ENCODE data around the gene ZNFX1. TPM values are rescaled to one million over a fixed set of nuclear protein-coding genes. Genes with fewer than 3 reads are reported as not detected.

Gene ZNFX1
- polyA plus RNA-seq, 1 donor from 2014 or later, result 5.4 TPM

DNA sequence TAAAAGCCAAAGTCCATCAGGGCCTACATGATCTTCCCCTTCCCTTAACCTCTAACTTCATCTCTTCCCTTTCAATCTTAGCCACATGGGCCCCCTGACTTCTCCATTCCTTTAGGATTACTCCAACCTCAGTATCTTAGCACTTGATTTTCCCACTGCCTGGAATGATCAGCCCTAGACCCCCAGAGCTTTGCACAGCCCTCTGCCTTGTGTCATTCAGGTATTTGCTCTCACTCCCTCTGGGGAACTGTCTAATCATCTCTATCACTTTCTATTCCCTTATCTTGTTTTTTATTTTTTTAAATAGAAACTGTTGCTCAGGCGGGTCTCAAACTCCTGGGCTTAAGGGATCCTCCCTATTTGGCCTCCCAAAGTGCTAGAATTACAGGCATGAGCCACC is 13.3 kb upstream of the ZNFX1 start:
- no peak overlapping the region for H3K4me3 ChIP-seq (ENCODE audit: low read length)
- no peak overlapping the region for H3K4me2 ChIP-seq (ENCODE audit: low read length)
- no peaks in the 10 kb centered on the region for H3F3A ChIP-seq (ENCODE audit: insufficient read depth, low read length, poor library complexity, severe bottlenecking)
- TF ChIP-seq EZH2 (IDR thresholded peaks at IDR 0.05; ENCODE audit: borderline replicate concordance, insufficient read depth, low read length, poor library complexity, severe bottlenecking), result no peak
- no peak for TF ChIP-seq REST (IDR thresholded peaks at IDR 0.05; ENCODE audit: borderline replicate concordance)
- TF ChIP-seq RAD21 (conservative IDR thresholded peaks at IDR 0.05), result no peak
- TF ChIP-seq TAF1 (IDR thresholded peaks at IDR 0.05; ENCODE audit: low read depth), result no peak
- TF ChIP-seq EP300 (conservative IDR thresholded peaks at IDR 0.05; ENCODE audit: poor library complexity, severe bottlenecking), result no peak
- TF ChIP-seq MXI1 (conservative IDR thresholded peaks at IDR 0.05; ENCODE audit: poor library complexity, severe bottlenecking), result no peak
- no peak for TF ChIP-seq POLR2AphosphoS5 (IDR thresholded peaks at IDR 0.05)
- TF ChIP-seq SMC3 (conservative IDR thresholded peaks at IDR 0.05; ENCODE audit: poor library complexity), result no peak
- TF ChIP-seq, protein P1, sequence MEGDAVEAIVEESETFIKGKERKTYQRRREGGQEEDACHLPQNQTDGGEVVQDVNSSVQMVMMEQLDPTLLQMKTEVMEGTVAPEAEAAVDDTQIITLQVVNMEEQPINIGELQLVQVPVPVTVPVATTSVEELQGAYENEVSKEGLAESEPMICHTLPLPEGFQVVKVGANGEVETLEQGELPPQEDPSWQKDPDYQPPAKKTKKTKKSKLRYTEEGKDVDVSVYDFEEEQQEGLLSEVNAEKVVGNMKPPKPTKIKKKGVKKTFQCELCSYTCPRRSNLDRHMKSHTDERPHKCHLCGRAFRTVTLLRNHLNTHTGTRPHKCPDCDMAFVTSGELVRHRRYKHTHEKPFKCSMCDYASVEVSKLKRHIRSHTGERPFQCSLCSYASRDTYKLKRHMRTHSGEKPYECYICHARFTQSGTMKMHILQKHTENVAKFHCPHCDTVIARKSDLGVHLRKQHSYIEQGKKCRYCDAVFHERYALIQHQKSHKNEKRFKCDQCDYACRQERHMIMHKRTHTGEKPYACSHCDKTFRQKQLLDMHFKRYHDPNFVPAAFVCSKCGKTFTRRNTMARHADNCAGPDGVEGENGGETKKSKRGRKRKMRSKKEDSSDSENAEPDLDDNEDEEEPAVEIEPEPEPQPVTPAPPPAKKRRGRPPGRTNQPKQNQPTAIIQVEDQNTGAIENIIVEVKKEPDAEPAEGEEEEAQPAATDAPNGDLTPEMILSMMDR (IDR thresholded peaks at IDR 0.05; ENCODE audit: poor library complexity, severe bottlenecking), result no peak
- no peak overlapping the region for H3K27ac ChIP-seq (ENCODE audit: low read length)
- no peaks in the 10 kb centered on the region for H3K27me3 ChIP-seq (ENCODE audit: insufficient read depth, low read depth, low read length)
- no peaks in the 10 kb centered on the region for H3K9me2 ChIP-seq (ENCODE audit: insufficient read depth, low read length)
- H4K20me1 ChIP-seq (ENCODE audit: insufficient read depth), result no peaks in the 10 kb centered on the region
- H3K9ac ChIP-seq (ENCODE audit: low read length), result no peak overlapping the region
- H2AFZ ChIP-seq (ENCODE audit: low read depth, low read length), result no peak overlapping the region
- peaks cover 7% of the 10 kb centered on the region for H3K79me2 ChIP-seq (replicated peaks; ENCODE audit: insufficient read depth, low read length)
- peaks cover 37% of the 10 kb centered on the region for H3K36me3 ChIP-seq (ENCODE audit: insufficient read depth, low read length)
- no peaks in the 10 kb centered on the region for H3K9me3 ChIP-seq (ENCODE audit: low read length)

GRCh38 chr20:49290608-49291191 is 12.8 kb upstream of the ZNFX1 start:
- Histone ChIP-seq H3K27ac (ENCODE audit: low read length) (no peak overlapping the region), H3K79me2 (replicated peaks; ENCODE audit: insufficient read depth, low read length) (peaks cover 12% of the 10 kb centered on the region), H3K27me3 (ENCODE audit: insufficient read depth, low read depth, low read length) (no peaks in the 10 kb centered on the region), H3F3A (ENCODE audit: insufficient read depth, low read length, poor library complexity, severe bottlenecking) (no peaks in the 10 kb centered on the region), H3K9ac (ENCODE audit: low read length) (no peak overlapping the region), H3K4me2 (ENCODE audit: low read length) (no peak overlapping the region), H3K36me3 (ENCODE audit: insufficient read depth, low read length) (peaks cover 39% of the 10 kb centered on the region), H3K4me3 (ENCODE audit: low read length) (no peak overlapping the region), H3K9me2 (ENCODE audit: insufficient read depth, low read length) (no peaks in the 10 kb centered on the region), H2AFZ (ENCODE audit: low read depth, low read length) (no peak overlapping the region), H3K9me3 (ENCODE audit: low read length) (no peaks in the 10 kb centered on the region), H4K20me1 (ENCODE audit: insufficient read depth) (peaks cover 2% of the 10 kb centered on the region)
- TF ChIP-seq EZH2 (IDR thresholded peaks at IDR 0.05; ENCODE audit: borderline replicate concordance, insufficient read depth, low read length, poor library complexity, severe bottlenecking) (no peak), RAD21 (conservative IDR thresholded peaks at IDR 0.05) (no peak), SMC3 (conservative IDR thresholded peaks at IDR 0.05; ENCODE audit: poor library complexity) (no peak)

All from neural cell (in vitro differentiated cells).